ENCODE measurements around the gene DENND5B. TPM values are rescaled to one million over a fixed set of nuclear protein-coding genes. Genes with fewer than 3 reads are reported as not detected.

Gene DENND5B
- total RNA-seq, 1 experiment from 2014 or later = 9.2 TPM

DNA sequence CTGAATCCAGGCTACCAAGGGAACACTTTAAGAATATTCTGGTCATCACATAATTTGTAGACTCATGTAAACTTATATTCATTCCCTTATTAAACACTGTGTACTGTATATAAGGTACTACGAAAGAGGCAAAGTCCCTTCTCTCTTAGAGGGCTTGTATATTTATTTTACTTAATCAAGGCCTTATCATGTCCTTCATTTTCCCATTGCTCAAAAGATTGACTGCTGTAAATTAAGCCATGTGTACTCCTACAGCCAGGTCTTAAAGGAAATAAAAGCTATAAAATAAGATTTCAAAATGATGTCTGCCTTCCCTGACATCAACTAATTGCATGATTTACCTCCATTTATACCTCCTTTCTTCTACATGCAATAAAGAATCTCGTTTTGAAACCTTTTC is 5.0 kb downstream of the DENND5B start:
- no peak overlapping the region for H3K4me2 ChIP-seq
- POLR2A ChIA-PET (ENCODE audit: unreplicated experiment) = interaction anchor here (0.6 to 0.7 kb wide), 3 partner anchors 67 to 1305 kb away, joined by 3 to 4 read pairs (median 3); no protein-coding TSS in a partner anchor
- no peak for TF ChIP-seq CTCF (conservative IDR thresholded peaks at IDR 0.05)
- TF ChIP-seq EZH2 (IDR thresholded peaks at IDR 0.05; ENCODE audit: low read depth) = no peak
- DNase-seq = no peak
- no peaks in the 10 kb centered on the region for H3K36me3 ChIP-seq (ENCODE audit: low read depth)
- H3K79me2 ChIP-seq (ENCODE audit: low read depth) = no peaks in the 10 kb centered on the region
- H3K9me2 ChIP-seq (ENCODE audit: insufficient read depth) = no peaks in the 10 kb centered on the region
- H3K4me1 ChIP-seq (replicated peaks; ENCODE audit: insufficient read depth) = peaks cover 12% of the 10 kb centered on the region
- H3F3A ChIP-seq (ENCODE audit: insufficient read depth, low read depth) = peaks cover 8% of the 10 kb centered on the region; the same call in 1 of the 2 replicates
- H3K9me3 ChIP-seq (ENCODE audit: insufficient read depth, low read depth) = no peaks in the 10 kb centered on the region
- no peaks in the 10 kb centered on the region for H4K20me1 ChIP-seq (ENCODE audit: insufficient read depth)
- no peaks in the 10 kb centered on the region for H3K27me3 ChIP-seq (ENCODE audit: insufficient read depth, low read depth)
- CTCF ChIA-PET = no interaction called here
- intact Hi-C loops (cut with micrococcal nuclease; ENCODE audit: unreplicated experiment) = loop anchor here (5.0 kb wide), 1 partner anchor 259 kb away; the partner anchor contains the start of gene SINHCAF
- no peak overlapping the region for H3K27ac ChIP-seq
- H2AFZ ChIP-seq = no peak overlapping the region
- no peak overlapping the region for H3K4me3 ChIP-seq
- no TSS peak for BruUV-seq (replicated peaks)

- Histone ChIP-seq H3K4me3 (no peak overlapping the region), H3K36me3 (ENCODE audit: low read depth) (no peaks in the 10 kb centered on the region), H2AFZ (no peak overlapping the region), H3K4me1 (replicated peaks; ENCODE audit: insufficient read depth) (peaks cover 12% of the 10 kb centered on the region), H3K9me2 (ENCODE audit: insufficient read depth) (no peaks in the 10 kb centered on the region), H3K9me3 (ENCODE audit: insufficient read depth, low read depth) (no peaks in the 10 kb centered on the region), H4K20me1 (ENCODE audit: insufficient read depth) (no peaks in the 10 kb centered on the region), H3K27ac (no peak overlapping the region), H3F3A (ENCODE audit: insufficient read depth, low read depth) (peaks cover 8% of the 10 kb centered on the region; the same call in 1 of the 2 replicates), H3K4me2 (no peak overlapping the region), H3K79me2 (ENCODE audit: low read depth) (no peaks in the 10 kb centered on the region), H3K27me3 (ENCODE audit: insufficient read depth, low read depth) (no peaks in the 10 kb centered on the region)
- no TSS peak for BruUV-seq (replicated peaks)
- no peak for DNase-seq
- CTCF ChIA-PET = no interaction called here
- TF ChIP-seq CTCF (conservative IDR thresholded peaks at IDR 0.05) (no peak), EZH2 (IDR thresholded peaks at IDR 0.05; ENCODE audit: low read depth) (no peak)
- intact Hi-C loops (cut with micrococcal nuclease; ENCODE audit: unreplicated experiment) = loop anchor here (5.0 kb wide), 1 partner anchor 258 kb away; the partner anchor contains the start of gene SINHCAF
- POLR2A ChIA-PET (ENCODE audit: unreplicated experiment) = interaction anchor here (0.6 kb wide), 2 partner anchors 67 to 277 kb away, joined by 3 to 27 read pairs; no protein-coding TSS in a partner anchor
These were observed 5.7 kb downstream of the DENND5B start for GRCh38 chr12:31585271-31585670.

GRCh38 chr12:31584782-31585181 is 6.2 kb downstream of the DENND5B start:
- no peaks in the 10 kb centered on the region for H3K79me2 ChIP-seq (ENCODE audit: low read depth)
- no peaks in the 10 kb centered on the region for H3K9me3 ChIP-seq (ENCODE audit: insufficient read depth, low read depth)
- H3K36me3 ChIP-seq (ENCODE audit: low read depth) = no peaks in the 10 kb centered on the region
- H2AFZ ChIP-seq = no peak overlapping the region
- H4K20me1 ChIP-seq (ENCODE audit: insufficient read depth) = no peaks in the 10 kb centered on the region
- peaks cover 6% of the 10 kb centered on the region; the same call in 1 of the 2 replicates for H3F3A ChIP-seq (ENCODE audit: insufficient read depth, low read depth)
- H3K9me2 ChIP-seq (ENCODE audit: insufficient read depth) = no peaks in the 10 kb centered on the region
- H3K4me3 ChIP-seq = no peak overlapping the region
- TF ChIP-seq EZH2 (IDR thresholded peaks at IDR 0.05; ENCODE audit: low read depth) (no peak), CTCF (conservative IDR thresholded peaks at IDR 0.05) (no peak)
- no peaks in the 10 kb centered on the region for H3K27me3 ChIP-seq (ENCODE audit: insufficient read depth, low read depth)
- BruUV-seq (replicated peaks) = no TSS peak
- H3K27ac ChIP-seq = no peak overlapping the region
- intact Hi-C loops (cut with micrococcal nuclease; ENCODE audit: unreplicated experiment) = loop anchor here (5.0 kb wide), 1 partner anchor 257 kb away; the partner anchor contains the start of gene SINHCAF
- no peak overlapping the region for H3K4me2 ChIP-seq
- peaks cover 12% of the 10 kb centered on the region for H3K4me1 ChIP-seq (replicated peaks; ENCODE audit: insufficient read depth)
- DNase-seq = no peak
- ChIA-PET POLR2A (ENCODE audit: unreplicated experiment) (interaction anchor here (0.6 kb wide), 1 partner anchor 276 kb away, joined by 27 read pairs; no protein-coding TSS in a partner anchor), CTCF (no interaction called here)
